Smooth muscle cell (in vitro differentiated cells): Measurements from ENCODE around the gene C12orf60. TPM values are rescaled to one million over a fixed set of nuclear protein-coding genes. Genes with fewer than 3 reads are reported as not detected.

Experiments
- DNase-seq: peaks from one replicate; lab custom pipeline; 2025; ENCODE audit not compliant: unreplicated experiment; lab: John Stamatoyannopoulos, UW
- H2AFZ ChIP-seq: fragments of 200-600 bp; sonication (generic); 2 replicates; pipeline ENCODE4 v1.6.0; 2016; ENCODE audit warnings: antibody characterized with exemption, low read depth, mild to moderate bottlenecking
- H3F3A ChIP-seq: fragments of 200-600 bp; sonication (generic); 2 replicates; pipeline ENCODE4 v1.6.0; 2017; ENCODE audit warnings: antibody characterized with exemption, low read depth
- H3K27ac ChIP-seq: fragments of 200-600 bp; sonication (generic); 2 replicates; pipeline ENCODE4 v1.5.1; 2016; ENCODE audit warnings: low read depth, mild to moderate bottlenecking
- H3K27me3 ChIP-seq: fragments of 200-600 bp; sonication (generic); 2 replicates; pipeline ENCODE4 v1.6.1; 2016; ENCODE audit warnings: low read depth, mild to moderate bottlenecking
- H3K36me3 ChIP-seq: fragments of 200-600 bp; sonication (generic); 2 replicates; pipeline ENCODE4 v1.5.1; 2016; ENCODE audit warnings: low read depth
- H3K4me1 ChIP-seq: fragments of 200-600 bp; sonication (generic); 2 replicates; pipeline ENCODE4 v1.5.1; 2016; ENCODE audit warnings: low read depth
- H3K4me2 ChIP-seq: fragments of 200-600 bp; sonication (generic); 2 replicates; pipeline ENCODE4 v1.6.0; 2016; ENCODE audit warnings: mild to moderate bottlenecking
- H3K4me3 ChIP-seq: fragments of 200-600 bp; sonication (generic); 2 replicates; pipeline ENCODE4 v1.5.1; 2016; ENCODE audit warnings: mild to moderate bottlenecking
- H3K79me2 ChIP-seq: fragments of 200-600 bp; sonication (generic); 2 replicates; pipeline ENCODE4 v1.6.0; 2016; ENCODE audit warnings: low read depth, mild to moderate bottlenecking
- H3K9ac ChIP-seq: fragments of 200-600 bp; sonication (generic); 2 replicates; pipeline ENCODE4 v1.6.0; 2016; ENCODE audit warnings: low read depth
- H3K9me3 ChIP-seq: fragments of 200-600 bp; sonication (generic); replicated peaks from 2 replicates; pipeline ENCODE4 v1.5.1; 2016; ENCODE audit warnings: low read depth
- H4K20me1 ChIP-seq: fragments of 200-600 bp; sonication (generic); 2 replicates; pipeline ENCODE4 v1.6.0; 2016; ENCODE audit warnings: low read depth
- CTCF ChIP-seq: fragments of 200-600 bp; sonication (generic); IDR thresholded peaks from 2 replicates; pipeline ENCODE4 v1.5.1; 2017; ENCODE audit warnings: borderline replicate concordance, mild to moderate bottlenecking, antibody characterized with exemption; ENCODE audit not compliant: insufficient read depth, poor library complexity, severe bottlenecking
- WGBS: methylation state at CpG from one replicate; pipeline ENCODE4 v1.1.7; 2016; ENCODE audit warnings: low lambda C conversion rate; 5-methylcytosine and 5-hydroxymethylcytosine counted together
- polyA plus RNA-seq: library from polyadenylated mRNA; unstranded; fragments of >200 nt; fragmentation: Nextera tagmentation; extraction: Ambion mirVana; gene quantifications from 2 replicates; pipeline ENCODE4 v1.2.1, GENCODE V29; 2016
- total RNA-seq: library from RNA; depleted of rRNA; stranded (reverse); fragments of >200 nt; gene quantifications from 2 replicates; pipeline ENCODE4 v1.2.3, GENCODE V29; 2014

C12orf60 gene
- total and polyA plus RNA-seq, 2 experiments from 2014 or later = 0.63 to 1.3 TPM

- no peak for DNase-seq
- no peaks in the 10 kb centered on the region for H4K20me1 ChIP-seq
- H3F3A ChIP-seq = peaks cover 20% of the 10 kb centered on the region
- no peak overlapping the region for H3K9ac ChIP-seq
- no peak overlapping the region for H3K4me3 ChIP-seq
- WGBS = 80% methylated on average over 4 of the region's 4 CpGs
- H3K27me3 ChIP-seq = no peaks in the 10 kb centered on the region
- TF ChIP-seq CTCF = no peak
- no peak overlapping the region for H2AFZ ChIP-seq
- H3K9me3 ChIP-seq = no peaks in the 10 kb centered on the region
- H3K36me3 ChIP-seq = no peaks in the 10 kb centered on the region
- H3K4me2 ChIP-seq = no peak overlapping the region
- no peaks in the 10 kb centered on the region for H3K4me1 ChIP-seq
- H3K79me2 ChIP-seq = peaks cover 30% of the 10 kb centered on the region
- H3K27ac ChIP-seq = peak overlapping the region; percentile 58
Observed at GRCh38 chr12:14840616-14841015, 37.1 kb downstream of the C12orf60 start.

GRCh38 chr12:14841761-14842160 is 38.3 kb downstream of the C12orf60 start:
- peaks cover 30% of the 10 kb centered on the region for H3K79me2 ChIP-seq
- H3K4me1 ChIP-seq = no peaks in the 10 kb centered on the region
- H3K4me2 ChIP-seq = peak overlapping the region; percentile 15
- H3K27ac ChIP-seq = peak overlapping the region; percentile 58
- TF ChIP-seq CTCF = no peak
- H3K4me3 ChIP-seq = no peak overlapping the region
- no peak overlapping the region for H3K9ac ChIP-seq
- H3K36me3 ChIP-seq = no peaks in the 10 kb centered on the region
- 24% methylated on average over 3 of the region's 3 CpGs for WGBS
- H3F3A ChIP-seq = peaks cover 17% of the 10 kb centered on the region
- no peaks in the 10 kb centered on the region for H3K9me3 ChIP-seq
- no peak for DNase-seq
- H3K27me3 ChIP-seq = no peaks in the 10 kb centered on the region
- peak overlapping the region; percentile 25 for H2AFZ ChIP-seq
- H4K20me1 ChIP-seq = no peaks in the 10 kb centered on the region

GRCh38 chr12:14842315-14842714 is 38.8 kb downstream of the C12orf60 start:
- Histone ChIP-seq H3K27ac (peak overlapping the region; percentile 58), H3K4me2 (peak overlapping the region; percentile 15), H3K4me3 (no peak overlapping the region)

More at GRCh38 chr12:14842315-14842714, 38.8 kb downstream of the C12orf60 start:
- H3K36me3 ChIP-seq = no peaks in the 10 kb centered on the region
- H4K20me1 ChIP-seq = no peaks in the 10 kb centered on the region
- TF ChIP-seq CTCF = no peak
- no peaks in the 10 kb centered on the region for H3K9me3 ChIP-seq
- no peaks in the 10 kb centered on the region for H3K4me1 ChIP-seq
- no peak overlapping the region for H2AFZ ChIP-seq
- 77% methylated on average over 3 of the region's 3 CpGs for WGBS
- H3F3A ChIP-seq = peaks cover 13% of the 10 kb centered on the region
- DNase-seq = no peak
- no peaks in the 10 kb centered on the region for H3K27me3 ChIP-seq
- H3K9ac ChIP-seq = no peak overlapping the region
- peaks cover 30% of the 10 kb centered on the region for H3K79me2 ChIP-seq
